COLO668 (cell line): Measurements from ENCODE around the gene PMS2.
A peak's percentile ranks its signal among the peaks of the same experiment; 100 is the strongest.
"Not testable (repeated sequence)": the region's sequence is repeated elsewhere in the genome, so short reads cannot be mapped to it uniquely, and the experiment has no call there.

Source experiments
- DNase-seq: peaks from one replicate; lab custom pipeline; 2025; ENCODE audit not compliant: unreplicated experiment; lab: John Stamatoyannopoulos, UW

Gene PMS2, protein sequence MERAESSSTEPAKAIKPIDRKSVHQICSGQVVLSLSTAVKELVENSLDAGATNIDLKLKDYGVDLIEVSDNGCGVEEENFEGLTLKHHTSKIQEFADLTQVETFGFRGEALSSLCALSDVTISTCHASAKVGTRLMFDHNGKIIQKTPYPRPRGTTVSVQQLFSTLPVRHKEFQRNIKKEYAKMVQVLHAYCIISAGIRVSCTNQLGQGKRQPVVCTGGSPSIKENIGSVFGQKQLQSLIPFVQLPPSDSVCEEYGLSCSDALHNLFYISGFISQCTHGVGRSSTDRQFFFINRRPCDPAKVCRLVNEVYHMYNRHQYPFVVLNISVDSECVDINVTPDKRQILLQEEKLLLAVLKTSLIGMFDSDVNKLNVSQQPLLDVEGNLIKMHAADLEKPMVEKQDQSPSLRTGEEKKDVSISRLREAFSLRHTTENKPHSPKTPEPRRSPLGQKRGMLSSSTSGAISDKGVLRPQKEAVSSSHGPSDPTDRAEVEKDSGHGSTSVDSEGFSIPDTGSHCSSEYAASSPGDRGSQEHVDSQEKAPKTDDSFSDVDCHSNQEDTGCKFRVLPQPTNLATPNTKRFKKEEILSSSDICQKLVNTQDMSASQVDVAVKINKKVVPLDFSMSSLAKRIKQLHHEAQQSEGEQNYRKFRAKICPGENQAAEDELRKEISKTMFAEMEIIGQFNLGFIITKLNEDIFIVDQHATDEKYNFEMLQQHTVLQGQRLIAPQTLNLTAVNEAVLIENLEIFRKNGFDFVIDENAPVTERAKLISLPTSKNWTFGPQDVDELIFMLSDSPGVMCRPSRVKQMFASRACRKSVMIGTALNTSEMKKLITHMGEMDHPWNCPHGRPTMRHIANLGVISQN

DNA sequence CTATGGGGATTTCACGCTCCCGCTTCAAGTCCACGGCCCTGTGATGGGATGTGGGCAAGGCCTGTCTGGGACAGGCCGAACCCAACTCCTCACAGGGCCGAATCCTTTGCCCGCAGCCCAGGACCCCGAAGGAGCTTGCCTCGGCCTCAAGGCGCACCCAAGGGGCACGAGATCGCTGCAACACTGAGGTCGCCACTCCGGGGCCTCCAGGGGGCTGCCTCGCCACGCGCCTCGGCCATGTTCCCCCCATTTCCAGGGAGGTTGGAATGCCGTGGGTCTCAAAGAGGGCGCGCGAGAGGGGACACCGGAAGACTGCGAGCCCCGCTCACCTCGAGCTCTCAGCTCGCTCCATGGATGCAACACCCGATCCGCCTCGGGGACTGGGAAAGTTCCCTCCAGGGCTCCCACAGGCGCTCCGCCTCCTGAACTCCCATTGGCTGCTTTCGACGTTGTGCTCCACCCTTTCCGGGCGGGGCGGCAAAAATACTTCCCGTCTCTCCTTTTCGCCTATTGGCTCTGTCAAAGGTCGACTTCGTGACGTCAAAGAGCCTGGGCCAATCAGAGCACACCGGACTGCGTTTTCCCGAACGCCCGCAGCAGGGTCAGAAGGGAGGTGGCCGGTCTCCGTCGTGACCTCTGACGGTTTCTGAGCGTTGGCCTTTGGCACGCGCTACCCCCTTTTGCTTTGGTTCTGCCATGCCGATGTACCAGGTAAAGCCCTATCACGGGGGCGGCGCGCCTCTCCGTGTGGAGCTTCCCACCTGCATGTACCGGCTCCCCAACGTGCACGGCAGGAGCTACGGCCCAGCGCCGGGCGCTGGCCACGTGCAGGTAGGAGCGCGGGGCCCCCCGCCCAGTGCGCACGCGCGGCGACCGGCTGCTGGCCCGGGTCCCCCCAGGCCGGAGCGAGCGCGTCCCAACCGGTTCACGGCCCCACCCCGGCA, at the start of gene PMS2, which contains the start of gene AIMP2:
Gene PMS2, minus strand, starts transcription at position 382 of the 944 bp plus-strand sequence. Its CDS starts 30 bp downstream, at position 352.
Gene AIMP2, plus strand, starts transcription at position 605 of the 944 bp plus-strand sequence. Its CDS starts 92 bp downstream, at position 697.
- peak; percentile 99 for DNase-seq

DNA sequence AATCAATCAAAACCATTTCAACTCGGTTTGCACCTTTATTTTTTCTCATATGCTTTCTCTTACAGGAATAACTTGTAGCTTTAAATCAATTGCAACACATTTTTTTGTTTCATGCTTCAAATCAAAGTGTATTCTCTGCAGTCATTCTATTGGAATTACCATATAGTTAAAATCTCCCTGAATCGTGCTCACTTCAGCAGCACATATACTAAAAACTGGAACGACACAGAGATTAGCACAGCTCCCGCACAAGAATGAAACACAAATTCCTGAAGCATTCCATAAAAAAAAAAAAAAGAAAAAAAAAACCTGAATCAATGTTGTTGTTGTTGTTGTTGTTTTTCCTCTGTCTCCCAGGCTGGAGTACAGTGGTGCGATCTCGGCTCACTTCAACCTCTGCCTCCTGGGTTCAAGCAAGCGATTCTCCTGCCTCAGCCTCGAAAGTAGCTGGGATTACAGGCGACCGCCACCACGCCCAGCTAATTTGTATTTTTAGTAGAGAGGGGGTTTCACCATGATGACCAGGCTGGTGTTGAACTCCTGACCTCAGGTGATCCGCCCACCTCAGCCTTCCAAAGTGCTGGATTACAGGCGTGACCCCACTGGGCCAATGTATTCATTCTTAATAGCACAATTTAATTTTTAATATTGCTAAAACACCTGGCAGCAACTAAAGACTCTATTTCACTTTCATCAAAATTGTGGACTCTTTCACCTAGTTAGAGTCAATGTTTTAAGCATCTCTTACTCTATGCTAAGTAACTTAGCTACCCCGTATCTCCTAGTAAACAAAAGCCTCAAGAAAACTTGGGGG, 48.7 kb upstream of the PMS2 start:
- no peak for DNase-seq

DNA sequence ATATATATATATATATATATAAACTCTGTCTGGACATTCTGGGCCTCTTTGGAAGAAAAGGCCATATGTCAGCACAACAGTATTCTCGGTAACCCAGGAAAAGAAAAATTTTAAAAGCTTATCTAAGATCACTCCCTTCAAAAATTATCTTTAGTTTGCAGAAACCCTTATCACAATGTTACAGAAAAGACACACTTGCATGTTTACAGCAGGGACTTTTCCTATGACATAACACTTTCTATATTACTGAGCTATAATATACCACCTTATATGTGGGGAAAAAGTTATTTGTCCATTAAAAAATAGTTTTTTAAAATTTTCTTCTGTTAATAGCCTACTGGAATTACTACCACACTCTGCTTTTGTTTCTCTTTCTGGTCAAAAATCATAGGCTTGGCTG, 47.8 kb upstream of the PMS2 start:
- DNase-seq = no peak

DNA sequence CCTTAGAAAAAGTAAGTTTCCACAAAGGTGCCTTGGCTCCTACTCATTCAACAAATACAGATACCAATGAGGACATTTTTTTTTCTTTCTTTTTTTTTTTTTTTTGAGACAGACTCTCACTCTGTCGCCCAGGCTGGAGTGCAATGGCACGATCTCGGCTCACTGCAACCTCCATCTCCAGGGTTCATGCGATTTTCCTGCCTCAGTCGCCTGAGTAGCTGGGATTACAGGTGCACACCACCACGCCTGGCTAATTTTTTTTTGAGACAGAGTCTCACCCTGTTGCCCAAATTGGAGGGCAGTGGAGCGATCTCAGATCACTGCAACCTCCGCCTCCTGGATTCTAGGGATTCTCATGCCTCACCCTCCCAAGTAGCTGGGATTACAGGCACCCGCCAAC, 42.3 kb upstream of the PMS2 start:
- not testable (repeated sequence) for DNase-seq

DNA sequence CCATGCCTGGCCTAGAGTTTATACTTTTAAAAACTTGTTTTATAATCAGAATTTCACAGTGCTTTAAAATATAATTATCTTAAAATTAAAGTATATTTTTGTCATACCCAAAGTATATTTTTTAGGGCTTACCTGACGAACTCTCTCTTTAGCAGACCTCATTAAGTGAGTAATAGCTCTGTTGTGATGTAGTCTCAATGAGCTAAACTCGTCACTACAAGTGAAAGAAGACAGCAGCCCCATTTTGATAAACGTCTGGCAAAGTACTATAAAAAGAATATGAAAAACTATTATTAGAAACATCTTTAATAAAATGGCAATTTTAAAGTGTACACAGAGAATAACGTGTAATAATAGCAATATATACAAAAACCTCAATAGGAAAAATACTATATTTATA, 40.9 kb upstream of the PMS2 start:
- no peak for DNase-seq

DNA sequence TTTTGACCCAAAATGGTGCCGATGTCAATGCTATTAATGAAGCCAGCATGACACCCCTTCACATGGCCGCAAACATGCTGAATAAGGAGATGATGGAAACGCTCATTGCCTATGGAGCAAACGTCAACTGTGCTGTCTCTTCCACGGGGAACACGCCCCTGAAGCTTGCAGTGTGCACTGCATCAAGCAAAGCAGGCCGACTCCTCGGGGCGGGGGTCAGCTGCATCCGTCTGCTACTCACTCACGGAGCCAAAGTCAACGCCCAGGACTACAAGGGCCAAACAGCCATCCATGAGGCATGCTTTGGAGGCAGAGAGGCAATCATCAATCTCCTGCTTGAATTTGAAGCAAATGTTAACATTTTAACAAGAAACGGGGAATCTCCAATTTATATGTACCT, 26.8 kb upstream of the PMS2 start:
- DNase-seq = no peak

DNA sequence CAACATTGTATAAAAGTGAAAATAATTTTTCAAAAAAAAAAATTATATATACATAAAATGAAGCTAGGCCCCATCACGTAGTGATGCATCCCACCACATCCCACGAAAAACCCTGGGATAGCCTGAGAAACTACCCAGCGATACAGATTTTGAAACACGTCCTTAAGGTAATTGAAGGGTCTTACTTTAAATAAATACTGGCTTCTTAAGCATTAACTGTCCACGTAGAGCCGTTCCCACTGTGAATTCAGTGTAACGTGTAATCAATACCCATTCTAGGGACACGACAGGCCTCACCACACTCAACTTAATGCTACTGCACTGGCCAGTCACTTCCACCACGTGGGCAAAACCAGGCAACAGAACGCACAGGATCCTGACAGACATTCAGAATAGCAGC, 26.3 kb upstream of the PMS2 start:
- DNase-seq = no peak

DNA sequence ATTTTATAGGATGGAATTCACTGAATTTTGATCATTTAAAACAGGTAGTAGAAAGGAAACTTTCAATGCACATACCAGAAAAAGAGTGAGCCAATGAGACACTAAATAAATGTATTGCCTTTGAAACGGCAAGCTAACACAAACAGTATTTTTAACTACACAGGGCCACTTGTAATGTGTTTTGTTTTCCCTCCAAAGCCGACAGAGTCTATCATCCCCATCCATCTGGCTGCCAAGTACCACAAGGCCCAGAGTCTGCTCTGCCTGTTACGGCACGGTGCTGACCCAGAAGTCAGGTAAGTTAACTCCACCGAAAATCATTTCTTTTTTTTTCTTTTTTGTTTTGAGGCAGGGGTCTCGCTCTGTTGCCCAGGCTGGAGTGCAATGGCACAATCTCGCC, 23.8 kb upstream of the PMS2 start:
- DNase-seq = no peak

DNA sequence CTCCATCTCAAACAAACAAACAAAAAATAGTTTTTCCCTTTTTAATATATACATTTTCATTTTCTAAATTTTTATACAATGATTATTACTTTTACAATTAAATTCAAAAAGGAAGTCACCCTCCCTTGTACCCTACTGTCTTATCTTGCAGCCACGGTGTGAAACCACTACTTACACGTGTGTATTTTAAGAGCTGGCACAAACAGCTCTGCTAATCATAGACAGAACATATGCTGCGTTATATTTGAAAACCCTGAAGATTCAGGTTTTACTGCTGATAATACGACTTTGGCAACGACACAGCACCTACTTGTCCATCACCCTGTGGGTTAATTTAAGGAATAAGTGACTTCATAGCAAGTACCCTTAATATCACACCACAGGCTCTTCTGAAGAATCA, 23.3 kb upstream of the PMS2 start:
- DNase-seq = no peak

DNA sequence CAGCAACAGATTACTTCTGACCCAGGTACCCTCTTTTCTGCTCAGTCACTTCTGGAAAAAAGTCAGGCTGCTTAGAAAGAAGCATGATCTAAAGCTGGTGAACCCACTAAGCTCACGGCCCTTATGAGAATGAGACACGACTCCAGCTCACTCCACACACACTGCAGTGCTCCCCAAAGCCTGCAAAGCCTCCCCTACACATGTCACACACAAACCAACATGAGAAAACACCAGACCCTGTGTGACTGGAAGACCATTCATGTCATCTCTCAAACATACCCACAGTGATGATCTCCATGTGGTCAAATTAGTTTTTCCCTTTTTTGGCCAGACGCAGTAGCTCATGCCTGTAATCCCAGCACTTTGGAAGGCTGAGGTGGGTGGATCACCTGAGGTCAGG, 22.7 kb upstream of the PMS2 start:
- no peak for DNase-seq

DNA sequence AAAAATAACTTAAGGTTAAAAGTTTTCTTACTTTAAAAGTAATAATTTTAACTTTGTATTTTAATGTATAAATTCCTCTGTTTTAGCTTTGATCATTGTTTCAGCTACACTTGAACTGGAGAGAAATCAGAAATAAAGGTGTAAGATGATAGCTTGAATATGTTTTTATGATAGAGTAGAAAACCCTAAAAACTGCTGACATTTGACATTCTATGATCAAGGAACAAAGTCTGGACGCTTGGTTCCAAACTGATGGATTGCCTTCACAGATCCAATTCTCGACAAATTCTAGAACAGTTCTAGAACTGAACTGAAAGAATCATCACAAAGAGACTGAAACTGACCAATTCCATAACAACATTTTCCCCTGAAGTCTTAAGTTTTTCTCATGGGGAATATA, 22.1 kb upstream of the PMS2 start, which contains the start of gene ANKRD61:
Gene ANKRD61, plus strand, starts transcription at position 389 of the 400 bp plus-strand sequence. Its CDS starts 0 bp downstream, at position 389.
- DNase-seq = no peak

DNA sequence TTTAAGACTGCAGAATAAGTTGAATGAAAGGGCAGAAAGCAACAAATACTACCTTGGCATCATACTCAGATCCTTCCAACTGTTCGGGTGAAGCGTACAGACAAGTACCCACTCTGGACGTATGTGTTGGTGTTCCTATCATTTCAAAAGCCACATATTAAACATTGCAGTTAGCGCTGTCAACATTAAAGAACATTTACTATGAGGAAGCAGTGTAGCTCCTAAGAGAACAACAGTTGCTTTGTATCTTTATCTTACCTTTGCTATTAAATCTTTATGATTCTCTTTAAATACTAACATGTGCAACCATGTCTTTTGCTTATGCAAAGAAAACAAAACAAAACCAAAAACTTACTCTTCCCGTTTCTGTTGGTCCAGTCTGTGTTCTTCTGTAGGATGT, 19.7 kb upstream of the PMS2 start:
- no peak for DNase-seq

DNA sequence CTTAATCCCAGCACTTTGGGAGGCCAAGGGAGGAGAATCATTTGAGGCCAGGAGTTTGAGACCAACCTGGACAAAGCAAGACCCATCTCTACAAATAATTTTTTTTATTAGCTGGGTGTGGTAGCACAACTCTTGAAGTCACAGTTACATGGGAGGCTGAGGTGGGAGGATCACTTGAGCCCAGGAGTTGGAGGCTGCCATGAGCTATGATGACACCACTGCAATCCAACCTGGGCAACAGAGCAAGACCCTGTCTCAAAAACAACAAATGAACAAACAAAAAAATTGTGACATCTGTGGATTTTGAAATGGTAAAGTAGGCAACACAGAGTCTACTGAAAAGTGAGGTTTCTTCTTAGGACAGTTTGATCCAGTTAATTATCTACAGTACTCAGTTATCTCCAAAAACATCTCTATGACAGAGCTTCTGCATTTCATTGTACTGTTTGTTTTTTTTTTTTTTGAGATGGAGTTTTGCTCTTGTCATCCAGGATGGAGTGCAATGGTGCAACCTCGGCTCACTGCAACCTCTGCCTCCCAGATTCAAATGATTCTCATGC, 19.0 kb upstream of the PMS2 start:
- no peak for DNase-seq

DNA sequence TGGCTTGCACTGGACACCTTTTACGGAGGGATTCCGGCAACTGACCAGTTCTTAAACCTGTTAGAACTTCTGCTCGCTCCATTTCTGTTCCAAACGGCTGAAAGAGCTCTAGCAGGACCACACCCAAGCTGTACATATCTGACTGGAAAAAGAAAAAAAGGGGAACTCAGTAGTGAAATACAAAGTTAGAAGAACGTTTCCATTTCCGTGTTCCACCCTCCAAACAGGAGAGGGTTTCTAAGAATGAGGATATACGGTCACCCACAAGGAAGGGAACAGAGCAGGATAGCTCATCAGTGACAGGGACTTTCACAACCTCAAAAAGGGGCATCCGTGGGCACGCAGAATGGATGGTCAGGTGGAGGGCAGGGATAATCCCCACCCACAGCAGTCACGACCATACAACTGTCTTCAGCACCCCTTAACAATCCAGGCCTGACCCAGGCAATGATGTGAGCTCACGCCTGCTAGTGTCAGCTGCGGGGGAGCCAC, 18.0 kb upstream of the PMS2 start:
- DNase-seq = no peak

DNA sequence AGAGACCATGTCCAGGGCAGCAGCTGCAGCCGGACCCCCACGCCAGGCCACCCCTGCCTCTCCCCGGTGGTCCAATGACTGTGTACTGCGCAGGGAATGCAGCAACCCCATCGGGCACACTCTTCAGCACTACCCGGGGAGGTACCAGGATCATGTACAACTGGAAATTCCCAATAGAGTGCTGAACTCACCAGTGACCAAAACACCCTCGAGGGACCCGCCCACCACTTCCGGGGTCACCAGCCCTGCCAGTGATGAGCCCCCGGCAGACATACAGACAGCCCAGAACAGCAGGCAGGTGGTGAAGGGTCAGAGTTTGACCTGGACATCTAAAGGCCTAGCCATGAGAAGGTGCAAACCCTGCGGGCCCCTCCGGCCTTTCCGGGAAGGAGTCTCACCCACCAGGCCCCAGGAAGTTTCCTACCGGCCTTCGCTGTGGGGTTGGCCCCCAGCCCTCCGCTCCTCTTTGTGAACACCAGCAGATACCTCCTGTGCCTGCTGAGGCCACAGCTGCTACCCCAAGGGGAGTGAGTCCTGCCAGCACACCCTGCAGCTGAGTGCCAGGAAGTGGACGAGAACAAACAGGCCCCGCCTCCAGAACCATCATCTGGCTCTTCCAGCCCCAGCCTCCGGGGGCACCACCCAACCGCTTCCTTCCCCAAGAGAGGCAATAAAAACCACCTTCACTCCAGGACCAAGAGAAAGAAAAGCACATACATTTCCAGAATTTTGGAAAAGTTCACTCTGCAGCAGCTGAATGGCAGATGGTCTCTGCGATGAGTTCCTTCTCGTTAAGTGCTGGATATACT, 17.4 kb upstream of the PMS2 start:
- DNase-seq = peak; percentile 86

DNA sequence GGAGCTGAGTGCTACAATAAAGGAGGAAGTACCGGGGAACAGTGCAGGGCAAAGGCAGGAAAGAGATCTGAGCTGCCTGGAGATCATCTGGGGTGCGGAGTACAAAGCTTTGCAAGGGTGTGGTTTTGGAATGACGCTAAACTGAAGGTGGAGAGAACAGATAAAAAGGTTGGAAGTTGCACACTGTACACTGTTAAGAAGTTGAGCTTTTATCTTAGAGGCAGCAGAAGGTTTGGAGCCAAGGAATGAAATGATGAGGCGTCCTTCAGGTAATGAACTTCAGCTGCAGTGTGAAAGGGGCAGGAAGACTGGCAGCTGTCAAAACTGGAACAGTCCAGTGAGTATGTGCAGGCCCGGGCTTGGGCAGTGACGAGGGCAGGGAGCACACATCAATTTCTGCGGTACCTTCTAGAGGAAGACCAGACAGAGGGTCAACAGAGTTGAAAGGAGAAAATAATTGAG, 15.2 kb upstream of the PMS2 start:
- DNase-seq = no peak

DNA sequence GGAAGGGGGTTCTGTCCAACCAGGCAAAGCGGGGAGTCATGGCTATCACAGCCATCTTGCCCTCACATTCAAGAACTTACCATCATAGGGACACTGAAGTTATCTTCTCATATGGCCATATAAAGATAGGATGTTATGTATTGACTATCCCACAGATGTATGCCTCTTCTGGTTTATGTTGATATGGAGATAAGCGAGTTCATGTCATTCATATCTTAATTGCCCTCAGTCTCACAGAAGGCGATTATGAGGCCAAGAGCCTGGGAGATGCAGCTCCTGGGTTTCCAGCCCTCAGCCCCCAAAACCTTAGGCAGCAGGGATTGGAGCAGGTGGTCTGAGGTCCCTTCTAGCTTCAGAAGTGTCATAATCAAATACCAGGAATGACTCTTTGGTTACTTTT, 13.9 kb upstream of the PMS2 start:
- no peak for DNase-seq
